HUES64 (cell line): ENCODE results near the gene TIMMDC1.

Experiments
- H3K27ac ChIP-seq: 2 replicates; pipeline ENCODE4 v1.7.0; 2013; ENCODE audit warnings: low read depth, low read length, inconsistent platforms
- H3K27me3 ChIP-seq: 2 replicates; pipeline ENCODE4 v1.6.1; 2013; ENCODE audit warnings: mild to moderate bottlenecking, low read length; ENCODE audit not compliant: insufficient read depth
- H3K36me3 ChIP-seq: 2 replicates; pipeline ENCODE4 v1.6.1; 2013; ENCODE audit warnings: mild to moderate bottlenecking, low read length; ENCODE audit not compliant: insufficient read depth
- H3K4me1 ChIP-seq: 2 replicates; pipeline ENCODE4 v1.6.1; 2013; ENCODE audit warnings: mild to moderate bottlenecking, low read length, moderate library complexity; ENCODE audit not compliant: insufficient read depth
- H3K4me3 ChIP-seq: 2 replicates; pipeline ENCODE4 v1.5.1; 2013; ENCODE audit warnings: mild to moderate bottlenecking, low read length, moderate library complexity
- H3K9ac ChIP-seq: 2 replicates; pipeline ENCODE4 v1.6.1; 2013; ENCODE audit warnings: mild to moderate bottlenecking, low read depth, low read length
- H3K9me3 ChIP-seq: 2 replicates; pipeline ENCODE4 v1.6.1; 2013; ENCODE audit warnings: low read depth, low read length; ENCODE audit not compliant: insufficient read depth
- WGBS: fragments of 150-250, 120-280 bp; methylation state at CpG from one replicate; pipeline ENCODE4 v1.1.7; 2013; ENCODE audit warnings: missing lambda C conversion rate; 5-methylcytosine and 5-hydroxymethylcytosine counted together

TIMMDC1 gene

DNA sequence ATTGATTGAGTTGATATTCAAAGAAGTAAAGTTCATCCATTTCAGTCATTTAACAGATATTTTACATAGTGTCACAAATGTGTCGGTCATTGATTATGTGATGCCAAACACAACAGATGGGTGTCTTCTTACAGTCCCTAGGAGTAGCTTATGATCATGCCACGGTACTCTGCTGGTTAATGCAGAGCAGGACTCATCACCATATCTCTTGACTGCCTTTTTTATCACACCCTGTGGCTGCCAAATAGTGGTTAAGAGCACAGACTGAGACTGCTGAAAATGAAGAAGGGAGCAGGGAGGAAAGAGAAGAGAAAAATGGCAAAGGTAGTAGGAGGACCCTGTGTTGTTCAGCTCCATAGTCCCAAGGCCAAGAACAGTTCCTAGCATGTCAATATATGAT lies 12.8 kb upstream of the TIMMDC1 start:
- Histone ChIP-seq H3K4me1 (no peaks in the 10 kb centered on the region), H3K36me3 (peaks cover 57% of the 10 kb centered on the region), H3K27ac (no peak overlapping the region), H3K9me3 (no peaks in the 10 kb centered on the region), H3K27me3 (no peaks in the 10 kb centered on the region), H3K4me3 (no peak overlapping the region), H3K9ac (no peak overlapping the region)
- 96% methylated on average over 2 of the region's 2 CpGs for WGBS

DNA sequence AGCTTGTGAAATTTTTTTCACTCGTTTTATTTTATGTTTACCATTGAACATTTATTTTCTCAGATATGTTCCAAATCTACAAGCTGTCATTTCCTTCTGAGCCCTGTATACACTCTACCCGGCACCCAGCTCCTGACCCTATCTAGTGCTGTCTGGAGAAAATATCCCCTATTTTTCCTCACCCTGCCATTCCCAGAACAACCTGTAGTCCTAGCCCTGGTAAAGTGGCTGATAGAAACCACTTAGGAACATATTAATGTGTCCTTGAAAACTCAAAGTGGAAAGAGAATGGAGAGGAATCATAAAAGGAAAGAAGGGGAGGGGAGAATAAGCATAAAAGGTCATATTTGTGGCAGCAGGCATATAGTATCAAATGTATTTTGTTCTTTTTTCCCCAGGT lies 8.2 kb upstream of the TIMMDC1 start:
- no peak overlapping the region for H3K27ac ChIP-seq
- no peaks in the 10 kb centered on the region for H3K4me1 ChIP-seq
- H3K4me3 ChIP-seq, result no peak overlapping the region
- H3K36me3 ChIP-seq, result peaks cover 48% of the 10 kb centered on the region
- no peaks in the 10 kb centered on the region for H3K27me3 ChIP-seq
- H3K9ac ChIP-seq, result no peak overlapping the region
- H3K9me3 ChIP-seq, result no peaks in the 10 kb centered on the region
- 96% methylated on average over 2 of the region's 2 CpGs for WGBS

DNA sequence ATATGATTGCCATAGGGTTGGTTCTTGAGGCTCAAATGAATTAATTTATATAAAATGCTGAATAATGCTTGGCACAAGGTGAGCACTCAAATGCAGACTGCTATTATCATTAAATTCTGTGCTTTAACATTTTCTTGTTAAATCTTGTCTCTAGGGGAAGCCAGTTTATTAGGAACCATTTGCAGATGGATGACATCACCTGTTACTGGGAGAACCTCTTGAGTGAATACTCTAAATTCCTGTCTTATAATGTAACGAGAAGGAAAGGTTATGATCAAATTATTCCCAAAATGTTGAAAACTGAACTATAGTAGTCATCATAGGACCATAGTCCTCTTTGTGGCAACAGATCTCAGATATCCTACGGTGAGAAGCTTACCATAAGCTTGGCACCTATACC lies 6.2 kb upstream of the TIMMDC1 start:
- H3K9me3 ChIP-seq, result no peaks in the 10 kb centered on the region
- H3K4me1 ChIP-seq, result no peaks in the 10 kb centered on the region
- H3K9ac ChIP-seq, result no peak overlapping the region
- no peak overlapping the region for H3K27ac ChIP-seq
- H3K4me3 ChIP-seq, result no peak overlapping the region
- 99% methylated on average over 2 of the region's 2 CpGs for WGBS
- peaks cover 28% of the 10 kb centered on the region for H3K36me3 ChIP-seq
- no peaks in the 10 kb centered on the region for H3K27me3 ChIP-seq

DNA sequence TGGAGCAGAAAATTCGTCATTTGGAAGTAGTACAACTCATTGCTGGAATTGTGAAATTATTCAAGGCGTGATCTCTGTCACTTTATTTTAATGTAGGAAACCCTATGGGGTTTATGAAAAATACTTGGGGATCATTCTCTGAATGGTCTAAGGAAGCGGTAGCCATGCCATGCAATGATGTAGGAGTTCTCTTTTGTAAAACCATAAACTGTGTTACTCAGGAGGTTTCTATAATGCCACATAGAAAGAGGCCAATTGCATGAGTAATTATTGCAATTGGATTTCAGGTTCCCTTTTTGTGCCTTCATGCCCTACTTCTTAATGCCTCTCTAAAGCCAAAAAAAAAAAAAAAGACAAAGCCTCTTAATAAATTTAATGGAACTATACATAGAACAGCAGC lies 5.5 kb upstream of the TIMMDC1 start:
- 0 out of 2 replicates have a peak, but pooled peaks cover 4% of the 10 kb centered on the region for H3K4me1 ChIP-seq
- H3K36me3 ChIP-seq, result peaks cover 24% of the 10 kb centered on the region
- no peak overlapping the region for H3K9ac ChIP-seq
- no peak overlapping the region for H3K27ac ChIP-seq
- no peak overlapping the region for H3K4me3 ChIP-seq
- H3K9me3 ChIP-seq, result no peaks in the 10 kb centered on the region
- no peaks in the 10 kb centered on the region for H3K27me3 ChIP-seq
- 90% methylated on average over 3 of the region's 3 CpGs for WGBS

- WGBS, result 96% methylated on average over 1 of the region's 2 CpGs
- H3K27me3 ChIP-seq, result no peaks in the 10 kb centered on the region
- no peak overlapping the region for H3K9ac ChIP-seq
- no peaks in the 10 kb centered on the region for H3K9me3 ChIP-seq
- H3K36me3 ChIP-seq, result peaks cover 14% of the 10 kb centered on the region
- peaks cover 7% of the 10 kb centered on the region; the same call in 1 of the 2 replicates for H3K4me1 ChIP-seq
- no peak overlapping the region for H3K27ac ChIP-seq
- H3K4me3 ChIP-seq, result no peak overlapping the region
These were observed 3.8 kb upstream of the TIMMDC1 start for GRCh38 chr3:119494597-119494996.

DNA sequence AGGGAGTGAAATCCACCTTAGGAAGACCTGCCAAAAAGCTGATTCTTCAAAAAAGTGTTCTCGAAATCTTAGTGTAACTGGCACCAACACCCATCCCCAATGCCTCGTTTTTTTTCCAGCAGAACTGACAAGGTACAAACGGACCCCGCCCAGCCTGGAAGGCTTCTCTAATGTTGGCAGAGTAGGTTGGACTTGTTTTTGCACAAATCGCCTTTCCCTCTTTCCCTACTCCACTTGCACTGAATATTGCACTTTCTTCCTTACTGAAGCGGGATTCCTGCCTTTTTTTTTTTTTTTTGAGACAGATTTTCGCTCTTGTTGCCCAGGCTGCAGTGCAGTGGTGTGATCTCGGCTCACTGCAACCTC lies 544 bp upstream of the TIMMDC1 start:
- Histone ChIP-seq H3K4me1 (peaks cover 13% of the 10 kb centered on the region), H3K9ac (peak overlapping the region; percentile 94), H3K4me3 (peak overlapping the region; percentile 96), H3K9me3 (no peaks in the 10 kb centered on the region), H3K27me3 (no peaks in the 10 kb centered on the region), H3K27ac (peak overlapping the region; percentile 14; the same call in 1 of the 2 replicates), H3K36me3 (peaks cover 17% of the 10 kb centered on the region)
- 9% methylated on average over 8 of the region's 8 CpGs for WGBS

DNA sequence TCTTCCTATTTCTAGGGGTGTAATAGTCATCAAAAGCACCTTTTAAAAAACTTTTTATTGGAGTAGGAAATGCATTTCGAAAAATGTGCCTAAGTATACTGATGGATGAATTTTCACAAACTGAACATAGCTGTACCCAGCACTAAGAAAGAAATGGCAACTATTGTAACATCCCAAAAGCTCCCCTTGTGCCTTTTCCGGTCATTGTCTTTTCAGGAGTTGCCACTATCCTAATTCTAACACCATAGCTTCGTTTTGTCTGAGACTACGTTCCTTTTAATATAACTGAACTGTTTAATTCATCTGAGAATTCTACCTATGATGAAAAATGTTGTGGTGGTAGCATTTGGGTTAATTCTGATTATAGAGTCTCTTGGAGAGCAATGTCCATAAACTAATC lies 1.9 kb downstream of the TIMMDC1 start:
- no peaks in the 10 kb centered on the region for H3K27me3 ChIP-seq
- WGBS, result 95% methylated on average over 4 of the region's 4 CpGs
- peaks cover 13% of the 10 kb centered on the region for H3K4me1 ChIP-seq
- no peak overlapping the region for H3K27ac ChIP-seq
- no peak overlapping the region for H3K9ac ChIP-seq
- peak overlapping the region; percentile 96 for H3K4me3 ChIP-seq
- H3K36me3 ChIP-seq, result peaks cover 41% of the 10 kb centered on the region
- no peaks in the 10 kb centered on the region for H3K9me3 ChIP-seq

GRCh38 chr3:119500901-119501300 lies 2.6 kb downstream of the TIMMDC1 start:
- 0 out of 2 replicates have a peak overlapping the region, but pooled peaks have one; percentile 96 for H3K4me3 ChIP-seq
- H3K9me3 ChIP-seq, result no peaks in the 10 kb centered on the region
- H3K36me3 ChIP-seq, result peaks cover 46% of the 10 kb centered on the region
- H3K4me1 ChIP-seq, result peaks cover 13% of the 10 kb centered on the region
- 91% methylated on average over 1 of the region's 2 CpGs for WGBS
- no peak overlapping the region for H3K27ac ChIP-seq
- no peak overlapping the region for H3K9ac ChIP-seq
- H3K27me3 ChIP-seq, result no peaks in the 10 kb centered on the region

DNA sequence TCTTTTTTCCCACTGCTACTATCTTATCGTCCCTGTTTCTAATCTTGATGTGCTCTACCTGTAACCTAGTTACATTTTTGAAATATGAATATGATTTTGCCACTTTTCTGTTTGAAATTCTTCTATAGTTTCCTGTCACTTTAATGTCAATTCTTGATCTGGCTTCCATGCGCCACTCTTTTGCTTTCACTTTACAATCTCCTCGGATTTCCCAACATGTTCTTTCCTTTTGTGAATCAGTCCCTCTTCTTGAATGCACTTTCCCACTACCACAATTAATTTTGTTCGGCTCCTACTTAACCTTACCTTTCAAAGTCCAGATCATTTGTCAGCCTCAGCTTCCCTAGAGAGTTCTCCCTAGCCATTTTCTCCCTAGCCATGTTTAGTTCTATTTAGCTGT lies 8.3 kb downstream of the TIMMDC1 start:
- no peak overlapping the region for H3K4me3 ChIP-seq
- no peaks in the 10 kb centered on the region for H3K27me3 ChIP-seq
- H3K27ac ChIP-seq, result no peak overlapping the region
- 93% methylated on average over 4 of the region's 4 CpGs for WGBS
- H3K9ac ChIP-seq, result no peak overlapping the region
- no peaks in the 10 kb centered on the region for H3K4me1 ChIP-seq
- no peaks in the 10 kb centered on the region for H3K9me3 ChIP-seq
- H3K36me3 ChIP-seq, result peaks cover 88% of the 10 kb centered on the region

- no peak overlapping the region for H3K9ac ChIP-seq
- H3K4me3 ChIP-seq, result no peak overlapping the region
- H3K9me3 ChIP-seq, result no peaks in the 10 kb centered on the region
- H3K4me1 ChIP-seq, result no peaks in the 10 kb centered on the region
- no peak overlapping the region for H3K27ac ChIP-seq
- no peaks in the 10 kb centered on the region for H3K27me3 ChIP-seq
- 100% methylated on average over 2 of the region's 2 CpGs for WGBS
- H3K36me3 ChIP-seq, result peaks cover 87% of the 10 kb centered on the region
These were observed 9.1 kb downstream of the TIMMDC1 start for GRCh38 chr3:119507404-119507803.

- H3K9ac ChIP-seq, result no peak overlapping the region
- H3K9me3 ChIP-seq, result no peaks in the 10 kb centered on the region
- H3K27me3 ChIP-seq, result no peaks in the 10 kb centered on the region
- WGBS, result 86% methylated on average over 1 of the region's 1 CpG
- no peak overlapping the region for H3K27ac ChIP-seq
- no peak overlapping the region for H3K4me3 ChIP-seq
- H3K4me1 ChIP-seq, result no peaks in the 10 kb centered on the region
- H3K36me3 ChIP-seq, result peaks cover 85% of the 10 kb centered on the region
These were observed 10.0 kb downstream of the TIMMDC1 start for GRCh38 chr3:119508172-119508845.

- H3K9me3 ChIP-seq, result no peaks in the 10 kb centered on the region
- no peaks in the 10 kb centered on the region for H3K4me1 ChIP-seq
- H3K27me3 ChIP-seq, result no peaks in the 10 kb centered on the region
- no peak overlapping the region for H3K4me3 ChIP-seq
- H3K27ac ChIP-seq, result no peak overlapping the region
- H3K9ac ChIP-seq, result no peak overlapping the region
- peaks cover 84% of the 10 kb centered on the region for H3K36me3 ChIP-seq
These were observed 12.3 kb downstream of the TIMMDC1 start for GRCh38 chr3:119510690-119511089.
